Urothelium cell line (cell line): ENCODE data around the gene NCR2.
"Not testable (repeated sequence)": the region's sequence is repeated elsewhere in the genome, so short reads cannot be mapped to it uniquely, and the experiment has no call there.

ENCODE experiments used
- DNase-seq: peaks from one replicate; pipeline ENCODE4 v3.0.0; 2011; ENCODE audit warnings: low spot score, mixed read lengths
- FAIRE-seq: peaks from 2 replicates; lab custom pipeline; 2011; peaks lifted over from hg19 to GRCh38; lab: Jason Lieb, UNC

The NCR2 gene

GRCh38 chr6:41335296-41335695, at the start of gene NCR2:
NCR2 (plus strand) TSS chr6:41335608; CDS start chr6:41335877, 269 bp downstream.
- DNase-seq, result no peak
- no peak for FAIRE-seq

- DNase-seq (no peak), FAIRE-seq (no peak)
Observed at GRCh38 chr6:41286544-41287346, 48.7 kb upstream of the NCR2 start, which contains the start of gene TREM1. TREM1 (minus strand) TSS chr6:41286682; CDS start chr6:41286655, 27 bp downstream.

GRCh38 chr6:41288030-41288753, 47.2 kb upstream of the NCR2 start:
- FAIRE-seq (no peak), DNase-seq (no peak)

- DNase-seq (no peak), FAIRE-seq (no peak)
Observed at GRCh38 chr6:41288754-41289129, 46.7 kb upstream of the NCR2 start.

GRCh38 chr6:41289815-41290214, 45.6 kb upstream of the NCR2 start:
- DNase-seq, result no peak
- no peak for FAIRE-seq

GRCh38 chr6:41291717-41292116, 43.7 kb upstream of the NCR2 start:
- DNase-seq (no peak), FAIRE-seq (no peak)

- FAIRE-seq, result peak; percentile 87
- DNase-seq, result no peak
Observed at GRCh38 chr6:41294214-41294872, 41.1 kb upstream of the NCR2 start.

- FAIRE-seq, DNase-seq: not testable (repeated sequence)
Observed at GRCh38 chr6:41297248-41297647, 38.2 kb upstream of the NCR2 start.

- FAIRE-seq (no peak), DNase-seq (no peak)
Observed at GRCh38 chr6:41298785-41299502, 36.5 kb upstream of the NCR2 start.

- FAIRE-seq (no peak), DNase-seq (no peak)
Observed at GRCh38 chr6:41302638-41303037, 32.8 kb upstream of the NCR2 start.

- FAIRE-seq (no peak), DNase-seq (peak; percentile 67)
Observed at GRCh38 chr6:41306187-41306854, 29.1 kb upstream of the NCR2 start.

GRCh38 chr6:41315203-41315602, 20.2 kb upstream of the NCR2 start:
- FAIRE-seq, result no peak
- DNase-seq, result no peak

GRCh38 chr6:41315943-41316620, 19.3 kb upstream of the NCR2 start:
- FAIRE-seq, result no peak
- no peak for DNase-seq

- DNase-seq, result no peak
Observed at GRCh38 chr6:41318261-41318653, 17.2 kb upstream of the NCR2 start.

GRCh38 chr6:41318654-41319565, 16.5 kb upstream of the NCR2 start:
- FAIRE-seq, result peak; percentile 97

More at GRCh38 chr6:41318261-41318653, 17.2 kb upstream of the NCR2 start:
- FAIRE-seq, result no peak

GRCh38 chr6:41321183-41321582, 14.2 kb upstream of the NCR2 start:
- DNase-seq (no peak), FAIRE-seq (no peak)

More at GRCh38 chr6:41318654-41319565, 16.5 kb upstream of the NCR2 start:
- peak; percentile 91 for DNase-seq

GRCh38 chr6:41325446-41326066, 9.9 kb upstream of the NCR2 start:
- DNase-seq, result no peak
- FAIRE-seq, result no peak

GRCh38 chr6:41326092-41326491, 9.3 kb upstream of the NCR2 start:
- no peak for FAIRE-seq
- no peak for DNase-seq
